ENCODE results near the gene PFDN1.

DNA sequence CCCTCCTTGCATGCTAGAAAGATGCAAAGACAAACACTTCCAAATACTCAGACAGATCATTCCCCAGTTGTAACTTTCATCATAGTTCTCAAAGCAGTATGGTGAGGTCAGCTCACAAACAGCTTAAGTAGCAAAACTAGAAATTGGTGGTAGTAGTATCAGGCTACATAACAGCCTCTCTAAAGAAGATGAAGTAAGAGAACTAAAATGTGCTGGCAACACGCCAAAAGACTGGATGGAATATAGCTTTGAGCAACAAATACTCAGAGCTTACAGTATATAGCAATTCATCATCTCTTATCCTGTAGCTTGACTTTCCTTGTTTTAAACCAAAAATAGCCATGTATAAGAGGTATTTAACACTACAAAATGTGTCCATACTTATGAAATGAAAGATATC, 7.5 kb downstream of the PFDN1 start:
- no peak for TF ChIP-seq POLR2A (IDR thresholded peaks at IDR 0.05)
- TF ChIP-seq, protein P1, sequence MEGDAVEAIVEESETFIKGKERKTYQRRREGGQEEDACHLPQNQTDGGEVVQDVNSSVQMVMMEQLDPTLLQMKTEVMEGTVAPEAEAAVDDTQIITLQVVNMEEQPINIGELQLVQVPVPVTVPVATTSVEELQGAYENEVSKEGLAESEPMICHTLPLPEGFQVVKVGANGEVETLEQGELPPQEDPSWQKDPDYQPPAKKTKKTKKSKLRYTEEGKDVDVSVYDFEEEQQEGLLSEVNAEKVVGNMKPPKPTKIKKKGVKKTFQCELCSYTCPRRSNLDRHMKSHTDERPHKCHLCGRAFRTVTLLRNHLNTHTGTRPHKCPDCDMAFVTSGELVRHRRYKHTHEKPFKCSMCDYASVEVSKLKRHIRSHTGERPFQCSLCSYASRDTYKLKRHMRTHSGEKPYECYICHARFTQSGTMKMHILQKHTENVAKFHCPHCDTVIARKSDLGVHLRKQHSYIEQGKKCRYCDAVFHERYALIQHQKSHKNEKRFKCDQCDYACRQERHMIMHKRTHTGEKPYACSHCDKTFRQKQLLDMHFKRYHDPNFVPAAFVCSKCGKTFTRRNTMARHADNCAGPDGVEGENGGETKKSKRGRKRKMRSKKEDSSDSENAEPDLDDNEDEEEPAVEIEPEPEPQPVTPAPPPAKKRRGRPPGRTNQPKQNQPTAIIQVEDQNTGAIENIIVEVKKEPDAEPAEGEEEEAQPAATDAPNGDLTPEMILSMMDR (IDR thresholded peaks at IDR 0.05): no peak

Measured in testis (tissue), 2 donors.